ENCODE data around the gene CADM2. TPM values are rescaled to one million over a fixed set of nuclear protein-coding genes. Genes with fewer than 3 reads are reported as not detected.
"Not testable (repeated sequence)": the region's sequence is repeated elsewhere in the genome, so short reads cannot be mapped to it uniquely, and the experiment has no call there.

The CADM2 gene
- polyA plus RNA-seq, 3 donors, result 0.45 to 0.87 (median 0.83) TPM

DNA sequence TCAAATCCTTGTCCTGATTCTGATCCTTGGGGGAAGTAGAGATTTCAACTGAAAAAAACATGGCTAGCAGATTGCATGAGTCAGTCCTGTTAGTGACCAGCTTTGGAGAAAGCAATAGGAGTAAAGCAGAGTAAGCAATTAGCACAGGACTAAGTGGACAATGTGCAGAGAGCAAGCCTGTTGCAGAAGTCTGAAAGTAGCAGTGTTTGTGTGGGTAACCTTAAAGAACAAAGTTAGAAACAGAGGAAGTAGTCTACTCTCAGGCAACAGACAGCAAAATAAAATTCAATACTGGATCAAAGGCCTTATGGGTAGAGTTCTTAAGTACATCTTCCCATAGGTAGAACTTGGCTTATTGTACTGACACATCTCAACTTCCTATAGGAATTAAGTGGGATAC, 916.8 kb downstream of the CADM2 start:
- no peak for DNase-seq (ENCODE audit: low read depth in 3 of 3, low spot score in 2 of 3)

DNA sequence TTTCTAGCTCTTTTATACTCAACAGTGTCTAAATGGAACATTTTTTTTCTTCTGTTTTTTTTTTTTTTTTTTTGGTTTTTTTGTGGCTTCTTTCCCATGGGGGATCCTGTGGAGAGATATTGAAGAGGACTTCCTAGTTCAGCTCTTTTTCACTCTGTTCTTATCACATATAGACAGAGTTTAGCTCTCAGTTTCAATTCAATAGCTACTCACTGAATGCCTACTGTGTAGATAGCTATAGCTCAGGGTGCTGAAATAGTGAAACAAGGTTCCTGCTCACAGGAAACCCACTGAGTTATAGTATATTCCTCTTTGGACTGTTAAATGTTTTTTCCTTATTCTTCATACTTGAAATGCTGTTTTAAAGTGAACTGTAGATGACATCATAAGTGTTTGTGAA, 918.8 kb downstream of the CADM2 start:
- no peak for DNase-seq (ENCODE audit: low read depth in 3 of 3, low spot score in 2 of 3)

DNA sequence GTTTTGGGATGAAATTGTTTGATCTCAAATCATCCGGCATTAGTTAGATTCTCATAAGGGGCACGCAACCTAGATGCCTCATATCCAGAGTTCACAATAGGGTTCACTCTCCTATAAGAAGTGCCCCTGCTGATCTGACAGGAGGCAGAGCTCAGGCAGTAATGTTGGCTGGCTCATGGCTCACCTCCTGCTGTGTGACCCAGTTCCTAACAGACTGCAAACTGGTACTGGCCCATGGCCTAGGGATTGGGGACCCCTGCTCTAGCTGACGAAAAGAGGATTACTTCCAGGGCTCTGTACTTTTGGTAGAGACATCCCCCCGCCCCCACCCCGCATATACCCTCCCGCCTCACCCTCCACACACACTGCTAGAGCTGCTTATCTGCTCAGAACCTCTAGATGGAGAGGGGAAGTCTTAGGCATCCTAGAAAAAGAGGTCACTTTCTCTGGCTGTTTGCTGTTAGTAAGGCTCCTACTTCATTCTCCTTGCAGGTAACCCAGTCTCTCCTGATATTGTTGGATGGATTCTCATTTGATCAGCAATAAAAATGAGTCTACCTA, 923.1 kb downstream of the CADM2 start:
- DNase-seq (ENCODE audit: low read depth in 3 of 3, low spot score in 2 of 3), result no peak

DNA sequence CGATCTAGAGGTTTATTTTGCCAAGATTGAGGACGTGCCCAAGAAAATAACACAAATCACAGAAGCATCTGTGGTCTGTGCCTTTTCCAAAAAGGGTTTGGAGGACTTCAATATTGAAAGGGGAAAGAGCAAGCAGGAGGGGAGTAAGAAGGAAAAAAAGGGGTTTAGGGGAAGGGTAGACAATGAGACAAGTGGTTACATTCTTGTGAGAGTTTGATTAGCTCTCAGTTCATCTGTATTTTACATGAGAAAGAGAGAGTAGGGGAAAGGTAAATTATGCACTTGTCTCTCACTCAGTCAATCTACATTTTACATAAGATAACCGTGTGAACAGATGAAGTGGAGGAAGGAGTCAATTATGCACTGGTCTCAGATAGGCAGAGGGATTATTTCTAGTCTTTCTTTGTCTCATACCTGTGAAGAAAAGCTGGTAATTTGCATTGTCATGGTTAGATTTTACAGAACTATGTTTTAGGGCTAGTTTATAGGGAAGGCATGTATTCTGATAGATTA, 931.3 kb downstream of the CADM2 start:
- no peak for DNase-seq (ENCODE audit: low read depth in 3 of 3, low spot score in 2 of 3)

DNA sequence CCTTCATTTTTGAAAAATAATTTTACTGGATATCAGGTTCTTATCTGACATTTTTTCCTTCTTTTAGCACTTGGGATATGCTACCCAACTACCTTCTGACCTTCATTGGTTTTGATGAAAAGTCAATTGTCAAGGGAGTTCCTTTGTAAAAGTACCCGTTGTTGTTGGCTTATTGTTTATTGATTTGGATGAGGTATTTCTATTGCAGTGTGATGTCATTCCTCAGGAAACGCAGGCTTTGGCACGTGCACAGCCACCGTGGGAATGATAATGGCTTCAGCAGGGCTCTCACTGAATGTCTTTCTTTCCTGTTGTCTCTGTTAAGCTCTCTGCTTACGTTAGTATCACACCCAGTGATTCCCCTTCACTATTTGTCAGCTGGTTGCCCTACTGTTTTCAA, 944.6 kb downstream of the CADM2 start:
- DNase-seq (ENCODE audit: low read depth in 3 of 3, low spot score in 2 of 3), result no peak

DNA sequence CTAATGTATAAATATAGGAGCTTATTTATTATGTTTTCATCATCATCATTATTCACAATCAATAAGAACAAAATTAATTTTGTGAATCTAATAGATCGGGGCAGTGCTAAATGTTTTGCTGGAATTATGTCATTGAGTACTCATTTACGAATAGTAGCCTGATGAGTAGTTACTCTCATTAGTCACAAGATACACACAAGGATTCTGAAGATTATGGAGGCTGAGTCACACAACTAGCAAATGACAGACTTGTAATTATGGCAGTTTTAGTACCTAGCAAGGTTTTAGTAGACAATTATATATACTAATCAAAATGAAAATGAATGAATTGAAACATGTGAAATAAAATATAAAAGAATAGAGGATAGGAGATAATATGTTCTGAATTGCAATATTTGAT, 954.2 kb downstream of the CADM2 start:
- no peak for DNase-seq (ENCODE audit: low read depth in 3 of 3, low spot score in 2 of 3)

DNA sequence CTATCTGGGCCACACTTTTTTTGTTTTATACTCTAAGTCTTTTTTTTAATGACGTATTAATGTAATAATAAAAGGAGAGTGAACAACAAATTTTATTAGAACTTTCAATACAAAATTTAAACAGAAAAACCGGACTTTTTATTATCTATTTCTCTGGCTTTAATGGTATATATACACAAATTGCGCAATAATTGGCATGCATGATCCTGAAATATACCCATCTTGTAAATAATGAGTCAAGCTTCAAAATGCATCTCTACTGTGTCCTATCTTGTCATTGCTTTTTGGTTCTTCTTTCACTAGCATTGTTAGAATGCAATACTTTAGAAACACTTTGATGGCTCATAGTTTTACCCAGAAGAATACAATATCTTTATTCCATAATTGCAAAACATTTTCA, 963.6 kb downstream of the CADM2 start:
- no peak for DNase-seq (ENCODE audit: low read depth in 3 of 3, low spot score in 2 of 3)

DNA sequence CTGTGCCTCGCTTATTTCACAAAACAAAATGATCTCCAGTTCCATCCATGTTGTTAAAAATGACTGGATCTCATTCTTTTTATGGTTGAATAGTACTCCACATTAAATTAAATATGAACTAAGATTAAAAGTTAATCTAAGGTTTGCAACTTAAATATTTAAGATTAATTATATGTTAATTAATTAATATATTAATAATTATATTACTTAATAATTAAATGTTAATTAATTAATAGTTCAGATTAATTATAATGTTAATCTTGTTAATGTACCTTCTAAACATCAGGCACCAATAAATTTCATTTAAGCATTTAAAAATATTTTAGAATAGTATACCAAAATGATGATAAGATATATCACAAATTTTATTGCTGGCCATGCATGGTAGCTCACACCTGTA, 971.9 kb downstream of the CADM2 start:
- no peak for DNase-seq (ENCODE audit: low read depth in 3 of 3, low spot score in 2 of 3)

DNA sequence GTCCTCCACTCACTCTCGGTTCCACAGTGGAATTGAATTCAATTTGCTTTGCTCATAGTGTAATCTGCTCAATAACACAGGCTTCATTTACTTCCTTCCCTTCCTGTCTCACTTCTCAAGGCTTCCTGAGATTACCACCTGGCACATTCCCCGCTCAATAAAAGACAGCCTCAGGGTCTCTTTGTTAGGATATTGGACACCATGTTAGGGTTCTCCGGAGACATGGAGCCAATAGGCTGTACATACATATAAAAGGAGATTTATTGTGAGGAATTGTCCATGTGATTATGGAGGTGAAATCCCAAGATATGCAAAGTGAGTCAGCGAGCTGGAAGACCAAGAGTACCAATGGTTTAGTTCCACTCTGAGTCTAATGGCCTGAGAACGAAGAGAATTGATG, 974.5 kb downstream of the CADM2 start:
- no peak for DNase-seq (ENCODE audit: low read depth in 3 of 3, low spot score in 2 of 3)

DNA sequence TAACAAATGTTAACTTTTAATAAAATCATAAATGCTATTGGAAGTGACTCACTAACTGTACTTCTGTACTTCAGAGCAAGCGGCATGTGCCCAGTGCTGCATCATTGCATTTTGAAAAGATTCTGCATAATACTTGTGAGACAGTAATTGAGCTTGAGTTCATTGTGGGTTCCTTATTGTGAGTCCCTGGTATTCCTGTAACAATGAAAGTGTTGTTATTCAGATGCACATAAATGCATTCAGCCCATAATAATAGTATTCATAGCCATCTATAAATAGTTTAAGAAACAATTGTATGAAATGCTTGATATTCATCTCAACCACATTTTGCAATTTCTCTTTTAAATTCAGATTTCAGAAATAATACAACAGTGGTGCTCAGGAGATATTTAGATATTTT, 976.4 kb downstream of the CADM2 start:
- no peak for DNase-seq (ENCODE audit: low read depth in 3 of 3, low spot score in 2 of 3)

DNA sequence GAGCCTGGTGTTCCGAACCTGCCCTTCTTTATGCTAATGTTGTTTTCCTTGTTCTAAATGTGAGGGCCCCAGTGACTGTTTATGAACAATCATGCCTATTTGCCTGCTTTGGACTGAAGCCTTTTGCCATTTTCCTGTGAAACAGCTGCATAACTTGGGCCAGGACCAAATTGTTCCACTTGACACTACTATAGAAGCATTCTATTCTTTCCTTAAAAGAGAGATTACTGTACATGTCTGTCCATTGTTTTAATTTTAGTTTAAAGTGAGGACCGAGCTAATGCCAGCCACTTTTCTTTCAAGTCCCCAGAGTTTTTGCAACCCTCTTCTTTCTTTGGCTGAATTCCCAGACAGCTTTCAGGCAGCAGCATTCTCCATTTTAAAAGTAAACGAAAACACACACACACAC, 980.3 kb downstream of the CADM2 start:
- DNase-seq (ENCODE audit: low read depth in 3 of 3, low spot score in 2 of 3), result no peak

DNA sequence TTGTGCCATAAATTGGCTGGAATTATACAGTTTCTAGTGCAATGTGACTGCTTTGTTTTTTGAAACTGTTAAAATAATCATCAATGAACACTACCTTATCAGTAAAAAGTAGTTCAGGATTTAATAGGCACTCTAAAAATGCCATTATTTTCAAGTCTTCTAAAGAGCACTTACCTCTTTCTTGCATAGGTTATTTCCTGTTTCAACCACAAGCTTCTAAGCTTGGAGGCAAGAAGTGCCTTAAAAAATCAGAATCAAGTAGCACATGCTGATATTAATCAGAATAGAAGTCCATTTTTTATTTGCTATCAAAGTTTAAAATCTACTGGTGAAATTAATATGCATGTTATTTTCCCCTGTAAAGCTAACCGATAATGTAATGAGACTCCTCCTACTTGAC, 991.6 kb downstream of the CADM2 start:
- DNase-seq (ENCODE audit: low read depth in 3 of 3, low spot score in 2 of 3), result no peak

DNA sequence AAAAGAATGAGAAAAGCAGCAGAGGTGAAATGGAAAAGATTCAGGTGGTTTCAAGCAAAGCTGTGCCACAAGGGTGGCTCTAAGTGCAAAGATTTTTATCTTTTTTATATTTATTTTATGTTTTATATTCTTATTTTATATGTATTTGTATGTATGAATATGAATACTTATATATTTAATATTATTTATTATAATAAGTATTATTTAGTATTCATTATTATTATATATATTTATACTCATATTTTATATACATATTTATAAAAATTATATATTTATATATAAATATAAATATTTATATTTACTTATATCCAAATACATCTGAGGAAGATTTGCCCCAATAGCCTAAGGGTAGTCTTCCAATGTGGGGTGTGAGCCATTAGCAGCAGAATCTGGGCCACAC, 1002.0 kb downstream of the CADM2 start:
- DNase-seq (ENCODE audit: low read depth in 3 of 3, low spot score in 2 of 3), result no peak

DNA sequence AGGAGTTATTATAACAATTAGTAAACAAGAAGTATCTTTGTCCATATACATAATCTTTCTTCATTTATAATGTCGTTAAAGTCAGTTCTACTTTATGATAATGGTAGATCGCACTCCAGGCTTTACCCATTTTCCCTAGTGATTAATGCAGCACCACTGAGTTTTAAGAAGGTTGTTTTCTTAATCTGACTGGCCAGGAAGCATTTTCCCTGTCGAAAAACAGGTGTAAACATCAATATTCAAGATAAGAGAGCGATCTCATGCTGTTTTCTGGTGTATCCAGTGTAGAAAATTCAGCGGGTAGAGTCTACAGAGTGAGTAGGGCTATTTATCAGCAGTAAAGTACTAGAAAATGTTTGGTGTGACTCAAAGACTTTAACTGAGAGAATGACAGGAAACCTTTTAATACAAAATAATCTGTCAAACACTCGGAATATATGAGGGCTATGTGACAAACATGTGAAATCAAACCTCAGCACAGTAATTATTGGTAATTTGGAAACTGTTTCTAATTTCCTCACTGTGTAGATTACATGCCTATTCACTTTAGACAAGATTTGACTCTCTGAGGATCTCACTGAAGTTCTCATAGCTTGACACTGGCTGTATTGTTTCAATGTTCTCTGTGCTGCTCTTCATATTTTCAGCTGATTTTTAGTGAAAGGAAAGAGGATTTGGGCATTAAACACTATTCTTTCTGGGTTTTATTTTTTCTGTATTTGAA, 1019.0 kb downstream of the CADM2 start:
- DNase-seq (ENCODE audit: low read depth in 3 of 3, low spot score in 2 of 3), result no peak

DNA sequence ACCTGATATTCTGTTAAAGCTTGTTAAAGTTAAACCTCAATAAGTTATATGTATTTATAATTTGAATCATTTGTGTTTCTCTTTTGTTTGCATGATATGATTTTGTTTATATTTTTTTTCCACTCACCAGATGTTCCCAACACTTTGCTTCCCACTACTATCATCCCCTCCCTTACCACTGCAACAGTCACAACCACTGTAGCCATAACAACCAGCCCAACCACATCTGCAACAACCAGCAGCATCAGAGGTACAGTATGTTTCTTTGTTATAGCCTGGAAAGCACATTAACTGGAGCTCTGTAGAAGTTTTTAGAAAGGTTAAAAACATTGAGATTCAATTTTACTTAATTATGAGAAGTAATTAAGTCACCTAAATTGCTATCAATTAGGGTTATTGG, 1020.2 kb downstream of the CADM2 start:
- no peak for DNase-seq (ENCODE audit: low read depth in 3 of 3, low spot score in 2 of 3)

DNA sequence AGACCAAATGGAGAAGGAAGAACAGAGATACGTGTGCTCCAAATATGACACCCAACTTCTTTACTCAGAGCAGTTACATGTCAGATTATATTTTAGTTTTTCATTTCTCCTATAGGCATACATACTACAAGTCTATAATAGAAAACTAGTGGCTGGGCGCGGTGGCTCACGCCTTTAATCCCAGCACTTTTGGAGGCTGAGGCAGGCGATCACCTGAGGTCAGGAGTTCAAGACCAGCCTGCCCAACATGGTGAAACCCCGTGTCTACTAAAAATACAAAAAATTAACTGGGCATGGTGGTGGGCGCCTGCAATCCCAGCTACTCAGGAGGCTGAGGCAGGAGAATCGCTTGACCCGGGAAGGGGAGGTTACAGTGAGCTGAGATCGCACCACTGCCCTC, 1030.8 kb downstream of the CADM2 start:
- not testable (repeated sequence) for DNase-seq (ENCODE audit: low read depth in 3 of 3, low spot score in 2 of 3)

DNA sequence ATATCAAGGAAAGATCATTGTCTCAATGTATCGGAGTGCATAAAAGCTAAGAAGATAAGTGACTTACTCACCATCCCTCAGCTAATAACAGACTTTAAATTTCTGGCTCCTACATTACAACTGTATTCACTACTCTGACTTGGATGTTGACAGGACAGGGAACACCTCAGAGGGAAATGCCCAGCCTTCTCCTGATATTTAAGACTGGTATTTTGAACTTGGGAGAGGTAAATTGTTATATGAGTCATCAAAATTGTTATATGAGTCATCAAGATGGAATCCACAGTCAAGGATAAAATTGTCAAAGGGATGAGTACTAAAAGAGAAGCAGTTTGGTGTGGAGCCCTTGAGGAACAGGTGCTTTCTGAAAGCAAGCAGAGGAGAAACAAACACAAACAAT, 1070.8 kb downstream of the CADM2 start:
- DNase-seq (ENCODE audit: low read depth in 3 of 3, low spot score in 2 of 3), result no peak

DNA sequence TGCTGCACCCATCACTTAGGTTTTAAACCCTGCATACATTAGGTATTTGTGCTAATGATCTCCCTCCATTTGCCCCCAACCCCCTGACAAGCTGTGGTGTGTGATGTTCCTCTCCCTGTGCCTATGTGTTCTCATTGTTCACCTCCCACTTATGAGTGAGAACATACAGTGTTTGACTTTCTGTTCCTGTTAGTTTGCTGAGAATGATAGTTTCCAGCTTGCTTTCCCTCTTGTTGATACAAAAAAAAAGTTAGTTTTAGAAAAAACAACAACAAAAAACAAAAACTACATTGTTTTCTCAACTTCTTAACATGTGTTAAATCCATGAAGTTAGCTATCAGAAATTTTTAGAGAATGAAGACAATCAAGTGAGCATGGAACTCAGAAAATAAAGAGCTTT, 1079.1 kb downstream of the CADM2 start:
- DNase-seq (ENCODE audit: low read depth in 3 of 3, low spot score in 2 of 3), result no peak

DNA sequence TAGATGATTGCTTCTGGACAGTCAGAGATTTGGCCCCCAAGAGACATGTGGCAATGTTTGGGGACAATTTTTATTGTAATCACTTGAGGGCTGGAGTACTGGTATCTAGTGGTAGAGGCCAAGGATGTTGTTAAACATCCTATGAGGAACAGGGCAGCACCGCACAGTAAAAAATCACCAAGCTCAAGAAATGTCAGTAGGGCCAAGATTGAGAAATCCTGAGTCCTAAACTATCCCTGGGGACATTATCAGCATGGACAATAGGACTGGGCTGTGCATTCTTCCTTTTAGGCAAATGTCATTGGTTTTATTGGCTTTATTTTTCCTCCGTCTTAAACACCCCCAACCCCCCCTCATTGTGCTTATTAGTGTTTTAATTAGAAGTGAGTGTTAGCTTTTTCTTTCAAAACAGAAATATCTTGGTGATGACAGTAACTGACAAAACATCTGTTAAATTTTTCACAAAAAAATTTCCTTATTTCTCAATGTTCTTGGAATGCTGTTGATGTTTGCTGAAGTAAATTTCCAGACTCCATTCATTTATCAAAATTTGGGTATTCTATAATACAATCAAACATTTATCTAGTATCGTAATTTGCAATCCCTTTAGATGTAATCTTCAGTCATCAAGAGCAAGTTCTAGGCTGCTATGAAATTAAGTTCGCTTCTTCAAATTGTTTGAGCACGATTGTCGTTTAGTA, 1087.8 kb downstream of the CADM2 start:
- no peak for DNase-seq (ENCODE audit: low read depth in 3 of 3, low spot score in 2 of 3)

DNA sequence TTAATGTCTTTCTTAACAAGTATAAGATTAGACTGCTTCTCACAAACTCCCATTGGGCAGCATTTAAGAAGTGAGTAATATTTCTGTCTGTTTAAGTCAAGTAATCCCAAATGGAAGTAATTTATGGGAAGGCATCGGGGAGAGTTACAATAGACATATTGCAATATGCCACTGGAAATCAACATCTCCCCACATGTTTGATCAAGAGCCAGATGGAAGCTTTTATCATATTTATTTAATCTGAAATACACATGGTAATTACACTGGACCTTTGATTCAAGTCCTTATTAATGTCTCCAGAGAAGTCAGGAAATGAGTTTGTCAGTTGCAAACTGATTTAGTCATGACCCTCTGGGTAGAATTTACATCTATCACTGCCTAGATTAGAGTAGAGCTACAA, 1088.4 kb downstream of the CADM2 start:
- DNase-seq (ENCODE audit: low read depth in 3 of 3, low spot score in 2 of 3), result peak; percentile 21 to 27 (median 27)

DNA sequence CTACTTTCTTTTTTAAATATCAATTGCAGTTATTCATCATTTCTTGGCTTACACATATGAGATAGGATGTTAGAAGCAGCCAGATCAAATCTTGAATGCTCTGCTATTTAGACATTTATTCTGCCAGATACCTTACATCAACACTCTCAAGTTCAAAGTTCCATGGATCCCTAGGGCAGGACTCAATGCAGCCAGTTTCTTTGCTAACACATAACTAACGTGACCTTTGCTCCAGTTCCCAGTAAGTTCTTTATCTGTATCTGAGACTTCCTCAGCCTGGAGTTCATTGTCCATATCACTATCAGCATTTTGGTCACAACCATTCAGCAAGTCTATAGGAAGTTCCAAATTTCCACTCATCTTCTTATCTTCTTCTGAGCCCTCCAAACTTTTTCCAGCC, 1092.3 kb downstream of the CADM2 start:
- no peak for DNase-seq (ENCODE audit: low read depth in 3 of 3, low spot score in 2 of 3)

DNA sequence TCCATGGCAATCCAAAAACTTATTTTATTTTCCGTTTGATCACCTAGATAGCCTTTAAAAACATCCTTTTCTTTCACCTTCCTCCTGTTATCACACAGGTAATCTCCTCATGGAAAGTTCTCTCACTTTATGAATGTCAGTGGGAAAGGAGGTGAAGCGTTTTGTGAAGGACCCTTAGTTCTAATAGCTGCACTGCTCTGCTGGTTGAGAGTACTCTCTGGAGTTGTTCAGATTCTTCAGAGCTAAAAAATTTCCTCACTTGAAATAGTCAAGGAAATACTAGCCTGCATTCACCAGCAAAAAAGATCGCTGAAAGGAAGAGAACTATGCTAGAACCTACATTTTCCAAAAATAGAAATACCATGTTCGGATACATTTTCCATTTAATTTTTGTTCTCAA, 1097.2 kb downstream of the CADM2 start:
- DNase-seq (ENCODE audit: low read depth in 3 of 3, low spot score in 2 of 3), result no peak
